Suprapubic skin (tissue), 3 donors: ENCODE data around the gene AP1G2.

ENCODE experiments used
- POLR2A ChIP-seq, 2 donors: fragments of 450-650 bp; IDR thresholded peaks; one replicate each; pipeline ENCODE4 v1.6.1; 2017; ENCODE audit warnings: antibody characterized with exemption in 2 of 2, mild to moderate bottlenecking in 2 of 2, moderate library complexity in 2 of 2
- TF ChIP-seq, protein P1 (sequence below), 2 donors: fragments of 200-600 bp in 1 of 2; fragments of 450-650 bp in 1 of 2; sonication (generic) in 1 of 2; IDR thresholded peaks; one replicate each; pipeline ENCODE4 v1.5.1; 2016 to 2019; ENCODE audit warnings: antibody characterized with exemption in 2 of 2, mild to moderate bottlenecking in 1 of 2, moderate library complexity in 1 of 2

DNA sequence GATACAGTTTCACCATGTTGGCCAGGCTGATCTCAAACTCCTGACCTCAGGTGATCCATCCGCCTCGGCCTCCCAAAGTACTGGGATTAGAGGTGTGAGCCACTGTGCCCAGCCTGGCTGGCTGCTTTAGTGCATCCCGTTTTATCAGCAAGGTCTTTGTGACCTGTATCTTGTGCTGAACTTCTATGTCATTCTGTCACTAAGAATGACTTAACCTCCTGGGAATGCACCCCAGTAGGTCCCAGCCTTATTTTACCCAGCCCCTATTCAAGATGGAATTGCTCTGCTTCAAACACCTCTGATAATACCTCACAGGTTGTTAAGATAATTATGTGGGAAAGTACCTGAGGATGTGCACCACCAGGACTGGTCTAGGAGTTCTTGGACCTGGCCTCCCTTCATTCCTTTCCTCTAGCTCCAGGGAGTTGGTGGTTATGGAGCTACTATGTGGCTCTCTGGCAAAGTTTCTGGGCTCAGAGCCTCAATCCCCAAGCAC, 37.1 kb upstream of the AP1G2 start:
- no peak for TF ChIP-seq POLR2A (IDR thresholded peaks at IDR 0.05)
- TF ChIP-seq, protein P1, sequence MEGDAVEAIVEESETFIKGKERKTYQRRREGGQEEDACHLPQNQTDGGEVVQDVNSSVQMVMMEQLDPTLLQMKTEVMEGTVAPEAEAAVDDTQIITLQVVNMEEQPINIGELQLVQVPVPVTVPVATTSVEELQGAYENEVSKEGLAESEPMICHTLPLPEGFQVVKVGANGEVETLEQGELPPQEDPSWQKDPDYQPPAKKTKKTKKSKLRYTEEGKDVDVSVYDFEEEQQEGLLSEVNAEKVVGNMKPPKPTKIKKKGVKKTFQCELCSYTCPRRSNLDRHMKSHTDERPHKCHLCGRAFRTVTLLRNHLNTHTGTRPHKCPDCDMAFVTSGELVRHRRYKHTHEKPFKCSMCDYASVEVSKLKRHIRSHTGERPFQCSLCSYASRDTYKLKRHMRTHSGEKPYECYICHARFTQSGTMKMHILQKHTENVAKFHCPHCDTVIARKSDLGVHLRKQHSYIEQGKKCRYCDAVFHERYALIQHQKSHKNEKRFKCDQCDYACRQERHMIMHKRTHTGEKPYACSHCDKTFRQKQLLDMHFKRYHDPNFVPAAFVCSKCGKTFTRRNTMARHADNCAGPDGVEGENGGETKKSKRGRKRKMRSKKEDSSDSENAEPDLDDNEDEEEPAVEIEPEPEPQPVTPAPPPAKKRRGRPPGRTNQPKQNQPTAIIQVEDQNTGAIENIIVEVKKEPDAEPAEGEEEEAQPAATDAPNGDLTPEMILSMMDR (IDR thresholded peaks at IDR 0.05): no peak
